HTR-8/SVneo (cell line): ENCODE measurements around the gene EPHB4.
"Not testable (repeated sequence)": the region's sequence is repeated elsewhere in the genome, so short reads cannot be mapped to it uniquely, and the experiment has no call there.

ENCODE experiments used
- DNase-seq: peaks from one replicate; pipeline ENCODE4 v3.0.0; 2011; ENCODE audit warnings: low spot score, mixed read lengths; ENCODE audit not compliant: insufficient read length
- FAIRE-seq: peaks from 2 replicates; lab custom pipeline; 2011; peaks lifted over from hg19 to GRCh38; lab: Jason Lieb, UNC

Gene EPHB4

GRCh38 chr7:100823140-100823525 is 4.2 kb downstream of the EPHB4 start:
- DNase-seq, result no peak
- no peak for FAIRE-seq

- no peak for FAIRE-seq
- DNase-seq, result no peak
Observed at GRCh38 chr7:100822236-100823139, 4.8 kb downstream of the EPHB4 start.

- FAIRE-seq (no peak), DNase-seq (no peak)
Observed at GRCh38 chr7:100819586-100819985, 7.7 kb downstream of the EPHB4 start.

- DNase-seq (no peak), FAIRE-seq (no peak)
Observed at GRCh38 chr7:100818825-100819224, 8.5 kb downstream of the EPHB4 start.

- FAIRE-seq (no peak), DNase-seq (no peak)
Observed at GRCh38 chr7:100818366-100818765, 9.0 kb downstream of the EPHB4 start.

- no peak for FAIRE-seq
- DNase-seq, result no peak
Observed at GRCh38 chr7:100817097-100817496, 10.2 kb downstream of the EPHB4 start.

GRCh38 chr7:100816515-100816914 is 10.8 kb downstream of the EPHB4 start:
- not testable (repeated sequence) for FAIRE-seq, DNase-seq

GRCh38 chr7:100812729-100813128 is 14.6 kb downstream of the EPHB4 start:
- DNase-seq (no peak), FAIRE-seq (no peak)

- DNase-seq, result no peak
- FAIRE-seq, result no peak
Observed at GRCh38 chr7:100811480-100811879, 15.8 kb downstream of the EPHB4 start.

GRCh38 chr7:100808354-100808875 is 18.9 kb downstream of the EPHB4 start:
- FAIRE-seq (no peak), DNase-seq (no peak)

- not testable (repeated sequence) for DNase-seq, FAIRE-seq
Observed at GRCh38 chr7:100806883-100807282, 20.4 kb downstream of the EPHB4 start.

- DNase-seq (no peak), FAIRE-seq (no peak)
Observed at GRCh38 chr7:100806276-100806675, 21.0 kb downstream of the EPHB4 start.

GRCh38 chr7:100804681-100805431 is 22.5 kb downstream of the EPHB4 start:
- no peak for FAIRE-seq
- DNase-seq, result no peak

GRCh38 chr7:100803398-100804161 is 23.7 kb downstream of the EPHB4 start:
- no peak for FAIRE-seq

GRCh38 chr7:100802951-100803350 is 24.4 kb downstream of the EPHB4 start:
- no peak for FAIRE-seq

More at GRCh38 chr7:100803398-100804161, 23.7 kb downstream of the EPHB4 start:
- peak; percentile 85 for DNase-seq

GRCh38 chr7:100801833-100802568 is 25.3 kb downstream of the EPHB4 start:
- peak; percentile 9 for FAIRE-seq
- DNase-seq, result peak; percentile 89

More at GRCh38 chr7:100802951-100803350, 24.4 kb downstream of the EPHB4 start:
- no peak for DNase-seq

- DNase-seq (peak; percentile 34), FAIRE-seq (no peak)
Observed at GRCh38 chr7:100799037-100799896, 28.1 kb downstream of the EPHB4 start.

- no peak for FAIRE-seq
- DNase-seq, result no peak
Observed at GRCh38 chr7:100794741-100795140, 32.6 kb downstream of the EPHB4 start.
